ENCODE results near the gene FNBP1. TPM values are rescaled to one million over a fixed set of nuclear protein-coding genes. Genes with fewer than 3 reads are reported as not detected.

Gene FNBP1
- total and polyA plus RNA-seq, 2 donors (not counting 1 experiment from before 2014, with no cell fraction given), result 20.8 to 44.3 TPM

- no peak overlapping the region for H3K4me3 ChIP-seq (replicated peaks in 1 of 4; ENCODE audit: control extremely low read depth in 1 of 4, insufficient read depth in 1 of 4, low read depth in 3 of 4, low read length in 4 of 4)
Measured at GRCh38 chr9:129919277-129919676, 123.7 kb downstream of the FNBP1 start.

GRCh38 chr9:129918296-129918950 is 124.6 kb downstream of the FNBP1 start:
- DNase-seq (ENCODE audit: low read depth in 2 of 2), result no peak
- Histone ChIP-seq H3K27me3 (ENCODE audit: control insufficient read depth, insufficient read depth, low read length) (no peaks in the 10 kb centered on the region), H3K9me3 (ENCODE audit: control insufficient read depth, insufficient read depth, low read depth, low read length) (no peaks in the 10 kb centered on the region)

More at GRCh38 chr9:129919277-129919676, 123.7 kb downstream of the FNBP1 start:
- no peaks in the 10 kb centered on the region for H3K4me1 ChIP-seq (ENCODE audit: control insufficient read depth, extremely low read depth, insufficient read depth, low read length)
- no peak overlapping the region for H2AFZ ChIP-seq (ENCODE audit: low read length)
- H3K79me2 ChIP-seq (ENCODE audit: control insufficient read depth, insufficient read depth, low read length), result no peaks in the 10 kb centered on the region
- H3K27me3 ChIP-seq (ENCODE audit: control insufficient read depth, insufficient read depth, low read length), result no peaks in the 10 kb centered on the region
- no peaks in the 10 kb centered on the region for H3K9me3 ChIP-seq (ENCODE audit: control insufficient read depth, insufficient read depth, low read depth, low read length)
- H4K20me1 ChIP-seq (ENCODE audit: control insufficient read depth, extremely low read depth, insufficient read depth, low read length), result no peaks in the 10 kb centered on the region
- no peak overlapping the region for H3K9ac ChIP-seq (ENCODE audit: insufficient read depth, low read length)
- no peak overlapping the region for H3K27ac ChIP-seq (ENCODE audit: insufficient read depth, low read length)
- no peaks in the 10 kb centered on the region for H3K36me3 ChIP-seq (ENCODE audit: control insufficient read depth, insufficient read depth, low read length)
- DNase-seq (ENCODE audit: low read depth in 2 of 2), result no peak
- H3K4me2 ChIP-seq (ENCODE audit: extremely low read depth, insufficient read depth, low read length), result no peak overlapping the region
- TF ChIP-seq EZH2 (IDR thresholded peaks at IDR 0.05; ENCODE audit: low read length, missing control alignments), result no peak
- TF ChIP-seq CTCF (conservative IDR thresholded peaks at IDR 0.05 in 1 of 2, IDR thresholded peaks at IDR 0.05 in 1 of 2; ENCODE audit: low read depth in 1 of 2, low read length in 2 of 2), result no peak

GRCh38 chr9:129916707-129917106 is 126.3 kb downstream of the FNBP1 start:
- Histone ChIP-seq H3K36me3 (ENCODE audit: control insufficient read depth, insufficient read depth, low read length) (no peaks in the 10 kb centered on the region), H3K4me3 (replicated peaks in 1 of 4; ENCODE audit: control extremely low read depth in 1 of 4, insufficient read depth in 1 of 4, low read depth in 3 of 4, low read length in 4 of 4) (no peak overlapping the region), H3K79me2 (ENCODE audit: control insufficient read depth, insufficient read depth, low read length) (no peaks in the 10 kb centered on the region), H3K9ac (ENCODE audit: insufficient read depth, low read length) (no peak overlapping the region), H3K4me2 (ENCODE audit: extremely low read depth, insufficient read depth, low read length) (no peak overlapping the region), H3K27ac (ENCODE audit: insufficient read depth, low read length) (no peak overlapping the region), H2AFZ (ENCODE audit: low read length) (no peak overlapping the region), H3K27me3 (ENCODE audit: control insufficient read depth, insufficient read depth, low read length) (no peaks in the 10 kb centered on the region), H3K9me3 (ENCODE audit: control insufficient read depth, insufficient read depth, low read depth, low read length) (no peaks in the 10 kb centered on the region), H3K4me1 (ENCODE audit: control insufficient read depth, extremely low read depth, insufficient read depth, low read length) (no peaks in the 10 kb centered on the region), H4K20me1 (ENCODE audit: control insufficient read depth, extremely low read depth, insufficient read depth, low read length) (no peaks in the 10 kb centered on the region)
- DNase-seq (ENCODE audit: low read depth in 2 of 2), result no peak
- TF ChIP-seq EZH2 (IDR thresholded peaks at IDR 0.05; ENCODE audit: low read length, missing control alignments), result no peak
- TF ChIP-seq CTCF (conservative IDR thresholded peaks at IDR 0.05 in 1 of 2, IDR thresholded peaks at IDR 0.05 in 1 of 2; ENCODE audit: low read depth in 1 of 2, low read length in 2 of 2), result no peak

More at GRCh38 chr9:129918296-129918950, 124.6 kb downstream of the FNBP1 start:
- no peak for TF ChIP-seq CTCF (conservative IDR thresholded peaks at IDR 0.05 in 1 of 2, IDR thresholded peaks at IDR 0.05 in 1 of 2; ENCODE audit: low read depth in 1 of 2, low read length in 2 of 2)
- TF ChIP-seq EZH2 (IDR thresholded peaks at IDR 0.05; ENCODE audit: low read length, missing control alignments), result no peak
- Histone ChIP-seq H3K4me2 (ENCODE audit: extremely low read depth, insufficient read depth, low read length) (no peak overlapping the region), H4K20me1 (ENCODE audit: control insufficient read depth, extremely low read depth, insufficient read depth, low read length) (no peaks in the 10 kb centered on the region), H2AFZ (ENCODE audit: low read length) (no peak overlapping the region), H3K4me3 (replicated peaks in 1 of 4; ENCODE audit: control extremely low read depth in 1 of 4, insufficient read depth in 1 of 4, low read depth in 3 of 4, low read length in 4 of 4) (no peak overlapping the region), H3K4me1 (ENCODE audit: control insufficient read depth, extremely low read depth, insufficient read depth, low read length) (no peaks in the 10 kb centered on the region), H3K36me3 (ENCODE audit: control insufficient read depth, insufficient read depth, low read length) (no peaks in the 10 kb centered on the region), H3K27ac (ENCODE audit: insufficient read depth, low read length) (no peak overlapping the region), H3K79me2 (ENCODE audit: control insufficient read depth, insufficient read depth, low read length) (no peaks in the 10 kb centered on the region), H3K9ac (ENCODE audit: insufficient read depth, low read length) (no peak overlapping the region)

All from fibroblast of lung (primary cell).